Stimulated activated CD8-positive, alpha-beta memory T cell treated with anti-CD3 and anti-CD28 coated beads, Interleukin-4, amount 100 ng/mL, for 48 hours (primary cell): ENCODE data around the gene HAUS7.

ENCODE experiments used
- DNase-seq: peaks from one replicate; pipeline ENCODE4 v3.0.0-alpha.2; 2020

Gene HAUS7

GRCh38 chrX:153498453-153498852 is 28.1 kb upstream of the HAUS7 start:
- DNase-seq: no peak

GRCh38 chrX:153496590-153496959 is 26.2 kb upstream of the HAUS7 start:
- no peak for DNase-seq

- no peak for DNase-seq
Observed at GRCh38 chrX:153495903-153496589, 25.7 kb upstream of the HAUS7 start.

- DNase-seq: no peak
Observed at GRCh38 chrX:153495362-153495751, 25.0 kb upstream of the HAUS7 start.

DNA sequence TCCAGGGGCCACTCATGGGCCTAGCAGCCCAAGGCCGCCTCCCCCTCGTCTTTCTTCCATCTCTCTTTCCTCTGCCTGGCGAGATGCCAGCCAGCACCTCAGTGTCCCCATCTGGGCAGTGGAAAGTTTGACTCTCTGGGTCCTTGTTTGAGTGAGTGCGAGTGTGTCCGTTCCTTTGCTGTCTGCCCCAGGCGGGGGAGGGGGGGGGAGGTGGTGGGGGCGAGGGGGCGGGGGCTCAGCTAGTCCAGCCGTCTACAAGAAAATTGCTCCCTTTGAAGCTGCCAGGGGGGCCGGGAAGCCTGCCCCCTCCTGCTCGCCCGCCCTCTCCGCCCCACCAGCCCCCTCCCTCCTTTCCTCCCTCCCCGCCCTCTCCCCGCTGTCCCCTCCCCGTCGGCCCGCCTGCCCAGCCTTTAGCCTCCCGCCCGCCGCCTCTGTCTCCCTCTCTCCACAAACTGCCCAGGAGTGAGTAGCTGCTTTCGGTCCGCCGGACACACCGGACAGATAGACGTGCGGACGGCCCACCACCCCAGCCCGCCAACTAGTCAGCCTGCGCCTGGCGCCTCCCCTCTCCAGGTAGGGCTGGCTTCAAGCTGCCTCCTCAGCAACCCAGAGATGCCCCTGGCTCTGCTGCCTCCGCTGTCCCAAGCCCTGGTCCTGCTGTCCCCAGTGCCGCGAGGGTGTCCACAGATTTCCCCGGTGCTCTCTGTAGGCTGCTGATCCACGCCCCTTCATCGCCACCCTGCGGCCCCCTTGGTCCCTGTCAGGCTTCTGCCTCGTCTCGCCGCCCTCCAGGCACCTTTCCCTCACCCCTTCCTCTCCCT is 24.4 kb upstream of the HAUS7 start, which contains the start of gene BGN:
TSS of gene BGN (plus strand) at position 440 of the 821 bp plus-strand sequence. CDS start 9,652 bp downstream, outside the sequence.
- DNase-seq: peak; percentile 24

GRCh38 chrX:153494061-153494460 is 23.7 kb upstream of the HAUS7 start:
- no peak for DNase-seq

DNA sequence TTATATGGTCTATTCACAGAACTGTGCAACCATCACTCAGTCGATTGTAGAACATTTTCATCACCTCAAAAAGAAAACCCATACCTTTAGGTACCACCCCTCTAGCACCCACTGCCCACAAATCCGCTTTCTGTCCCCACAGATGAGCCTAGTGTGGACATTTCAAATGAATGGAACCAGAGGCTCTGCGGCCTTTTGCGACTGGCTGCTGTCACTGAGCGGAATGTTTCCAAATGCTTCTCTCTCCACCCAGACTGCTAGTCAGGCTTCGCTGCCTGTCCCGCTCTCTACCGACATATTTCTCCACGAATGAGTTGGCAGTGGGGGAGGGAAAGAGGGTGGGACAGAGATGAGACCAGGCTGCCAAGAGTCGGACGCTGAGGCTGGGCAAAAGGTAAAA is 22.7 kb upstream of the HAUS7 start:
- no peak for DNase-seq

DNA sequence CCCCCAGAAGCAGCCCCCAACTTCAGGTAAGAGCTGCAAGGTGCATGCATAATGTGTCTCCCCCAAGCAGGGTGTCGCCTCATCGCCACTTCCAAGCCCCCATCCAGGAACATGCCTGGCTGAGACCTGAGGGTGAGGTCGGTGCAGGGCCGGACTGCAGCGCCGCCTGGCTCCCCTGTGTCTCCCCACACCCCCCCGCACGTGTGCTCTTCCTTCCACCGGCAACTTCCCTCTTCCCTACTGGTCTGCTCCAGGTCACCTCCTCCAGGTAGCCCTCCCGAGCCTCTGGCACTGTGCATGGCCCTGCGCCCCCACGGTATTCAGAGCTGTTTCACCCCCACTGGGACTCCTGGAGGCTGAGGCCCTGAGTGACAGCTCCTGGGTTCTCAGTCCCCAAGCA is 22.2 kb upstream of the HAUS7 start:
- DNase-seq: no peak

DNA sequence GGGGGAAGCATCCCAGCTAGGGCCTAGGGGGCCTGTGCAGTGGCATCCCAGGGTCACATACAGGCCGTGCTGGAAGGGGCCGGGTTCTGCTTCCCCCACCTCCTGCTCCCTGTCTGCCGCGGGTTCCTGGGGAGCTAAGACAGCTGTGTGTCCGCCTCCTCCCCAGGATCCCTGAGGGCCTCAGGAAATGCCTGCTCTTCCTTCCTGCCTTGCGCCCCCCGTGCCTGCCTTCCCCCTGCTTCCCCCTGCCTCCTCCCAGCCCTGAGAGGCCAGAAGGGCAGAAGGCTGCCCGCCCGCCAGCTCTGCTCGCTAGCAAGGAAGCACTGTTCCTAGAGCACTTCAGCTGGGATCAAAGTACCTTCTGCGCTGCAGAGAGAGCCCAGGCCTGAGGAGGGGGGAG is 21.5 kb upstream of the HAUS7 start:
- no peak for DNase-seq

- no peak for DNase-seq
Observed at GRCh38 chrX:153491351-153491914, 21.1 kb upstream of the HAUS7 start.

- DNase-seq: no peak
Observed at GRCh38 chrX:153490217-153490930, 20.0 kb upstream of the HAUS7 start.

GRCh38 chrX:153488231-153488914 is 18.0 kb upstream of the HAUS7 start:
- DNase-seq: no peak

DNA sequence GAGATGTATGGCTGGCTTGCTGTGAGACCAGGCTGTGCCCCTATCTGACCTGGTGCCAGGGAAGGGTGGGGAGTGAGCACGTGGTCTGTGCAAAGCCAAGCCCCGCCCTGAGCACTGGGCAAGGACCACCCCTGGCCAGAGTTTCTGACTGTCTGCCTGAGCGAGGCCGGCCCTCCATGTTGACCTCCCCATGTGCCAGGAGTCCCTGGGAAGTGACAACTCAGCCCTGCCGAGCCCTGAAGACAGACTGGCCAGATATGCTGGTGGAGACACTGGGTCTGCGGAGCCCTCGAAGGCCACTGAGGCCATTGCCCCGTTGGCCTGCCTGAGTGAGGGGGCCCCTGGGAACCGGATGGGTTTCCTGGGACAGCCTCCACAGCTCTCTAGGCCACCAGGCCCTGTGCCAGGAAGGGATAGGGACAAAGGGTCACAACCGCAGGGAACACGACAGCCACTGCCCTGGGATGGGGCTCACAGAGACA is 17.3 kb upstream of the HAUS7 start:
- no peak for DNase-seq

- DNase-seq: no peak
Observed at GRCh38 chrX:153486171-153486570, 15.8 kb upstream of the HAUS7 start.

- DNase-seq: no peak
Observed at GRCh38 chrX:153485396-153486080, 15.2 kb upstream of the HAUS7 start.

DNA sequence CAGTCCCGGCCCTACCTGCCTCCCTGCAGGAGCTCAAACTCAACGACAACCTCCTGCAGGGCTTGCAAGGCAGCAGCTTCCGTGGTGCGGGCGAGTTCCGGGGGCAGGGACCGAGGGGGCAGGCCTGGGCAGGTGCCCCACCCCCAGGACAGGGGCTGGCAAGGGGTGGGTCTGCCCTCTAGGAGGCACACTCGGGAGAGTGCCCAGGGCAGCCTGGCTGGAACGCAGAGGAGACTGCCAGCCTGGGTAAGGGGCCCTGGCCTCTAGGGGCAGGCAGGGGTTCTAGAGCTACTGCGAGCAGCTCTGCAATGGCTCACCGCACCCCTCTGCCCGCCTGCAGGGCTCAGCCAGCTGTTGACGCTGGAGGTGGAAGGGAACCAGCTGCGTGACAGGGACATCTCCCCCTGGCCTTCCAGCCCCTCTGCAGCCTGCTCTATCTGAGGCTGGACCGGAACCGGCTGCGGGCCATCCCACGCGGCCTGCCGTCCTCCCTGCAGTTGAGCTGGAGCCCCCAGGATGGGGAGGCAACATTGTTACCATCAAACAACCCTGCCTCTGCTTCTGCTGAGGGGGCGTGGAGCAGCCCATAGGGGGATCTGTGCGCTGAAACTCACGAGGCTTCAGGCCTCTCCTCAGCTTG is 12.1 kb upstream of the HAUS7 start:
- no peak for DNase-seq

GRCh38 chrX:153481043-153481442 is 10.7 kb upstream of the HAUS7 start:
- no peak for DNase-seq

DNA sequence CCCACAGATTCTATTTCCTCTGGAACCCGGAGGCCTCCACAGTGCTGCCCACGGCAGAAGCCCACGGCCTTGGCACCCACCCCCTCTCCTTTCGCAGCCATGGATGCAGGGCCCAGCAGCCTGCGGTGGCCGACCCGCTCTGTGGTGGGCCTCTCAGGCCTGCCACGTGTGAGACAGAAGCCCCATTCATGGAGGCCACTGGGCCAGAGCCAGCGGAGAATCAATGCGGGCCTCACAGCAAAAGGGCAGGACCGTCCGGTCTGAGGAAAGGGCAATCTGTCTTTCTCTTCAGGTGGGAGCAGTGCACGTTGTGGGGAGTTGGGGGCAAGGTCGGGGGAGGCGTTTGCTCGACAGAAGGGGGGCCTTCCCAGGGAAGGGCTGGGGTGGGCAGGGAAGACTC is 8.4 kb upstream of the HAUS7 start:
- no peak for DNase-seq

DNA sequence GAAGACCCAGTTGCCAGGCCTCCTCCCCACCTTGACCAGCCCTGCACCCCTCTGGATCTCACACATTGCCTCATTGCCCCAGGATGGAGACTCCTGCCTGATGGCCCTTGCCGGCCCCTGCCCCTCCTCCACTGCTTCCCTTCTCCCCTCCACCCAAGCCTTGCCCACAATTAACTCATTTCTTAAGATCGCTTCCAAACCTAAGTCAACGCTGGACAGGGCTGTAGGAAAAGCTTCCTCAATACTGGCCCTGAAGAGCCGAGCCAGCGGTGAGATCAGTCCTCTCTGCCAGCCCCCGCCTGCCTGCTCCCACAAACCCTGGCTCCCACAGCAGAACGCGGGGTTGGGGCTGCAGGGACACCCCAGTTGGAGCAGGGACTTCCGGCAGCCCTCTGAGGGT is 7.5 kb upstream of the HAUS7 start:
- no peak for DNase-seq

- DNase-seq: no peak
Observed at GRCh38 chrX:153477364-153477857, 7.0 kb upstream of the HAUS7 start.

- DNase-seq: no peak
Observed at GRCh38 chrX:153476666-153477363, 6.4 kb upstream of the HAUS7 start.
